B cell (primary cell): ENCODE data around the gene CMTM7. TPM values are rescaled to one million over a fixed set of nuclear protein-coding genes. Genes with fewer than 3 reads are reported as not detected.

Experiments used
- ATAC-seq: fragments of 200-7000 bp; cut with Tn5 transposase; one replicate; pipeline ENCODE4 v1.10.0; 2021; ENCODE audit warnings: low read depth, mild to moderate bottlenecking, moderate number of reproducible peaks, moderate library complexity
- CTCF ChIA-PET: fragments of 350-600 bp; sonication (Branson Sonifier 250); formaldehyde crosslinking; loops from one replicate; lab custom pipeline; 2021; ENCODE audit warnings: antibody characterized with exemption, inconsistent platforms; lab: Charles Lee
- POLR2A ChIA-PET: fragments of 350-600 bp; sonication (Branson Sonifier 250); formaldehyde crosslinking; loops from one replicate; lab custom pipeline; 2021; ENCODE audit warnings: antibody characterized with exemption; lab: Charles Lee
- DNase-seq: peaks from one replicate; pipeline ENCODE4 v3.0.0; 2013
- H2AFZ ChIP-seq: 2 replicates; pipeline ENCODE4 v1.6.1; 2012; ENCODE audit warnings: mild to moderate bottlenecking, low read depth, low read length; ENCODE audit not compliant: insufficient read depth, poor library complexity, severe bottlenecking
- H3K27ac ChIP-seq, 2 donors: 1 replicate in 1 of 2; 2 replicates in 1 of 2; pipeline ENCODE4 v1.5.1; 2012 to 2013; ENCODE audit warnings: low read length in 2 of 2, mild to moderate bottlenecking in 2 of 2, moderate library complexity in 1 of 2
- H3K27me3 ChIP-seq, 4 experiments: fragments of 200-600 bp in 1 of 4; sonication (generic) in 1 of 4; replicated peaks in 1 of 4; 1 replicate in 2 of 4; 2 replicates in 2 of 4; pipeline versions ENCODE4 v1.6.1 to v1.7.0; 2013 to 2016; ENCODE audit warnings: low read length in 3 of 4, mild to moderate bottlenecking in 2 of 4, mixed read lengths in 1 of 4, moderate library complexity in 1 of 4; ENCODE audit not compliant: insufficient read depth in 4 of 4, control insufficient read depth in 3 of 4; ENCODE audit errors: control extremely low read depth in 1 of 4
- H3K36me3 ChIP-seq, 2 experiments: replicated peaks in 1 of 2; 1 replicate in 1 of 2; 2 replicates in 1 of 2; pipeline versions ENCODE4 v1.6.1 to v1.7.1; 2013; ENCODE audit warnings: low read length in 1 of 2; ENCODE audit not compliant: insufficient read depth in 2 of 2, control insufficient read depth in 1 of 2; ENCODE audit errors: control extremely low read depth in 1 of 2, extremely low read depth in 1 of 2
- H3K4me1 ChIP-seq, 2 donors: fragments of 200-600 bp in 1 of 2; sonication (generic) in 1 of 2; 1 replicate in 1 of 2; 2 replicates in 1 of 2; pipeline versions ENCODE4 v1.5.1 to v1.6.1; 2013 to 2017; ENCODE audit warnings: low read length in 2 of 2; ENCODE audit not compliant: control insufficient read depth in 2 of 2, insufficient read depth in 2 of 2
- H3K4me2 ChIP-seq: replicated peaks from 2 replicates; pipeline ENCODE3; 2012; ENCODE audit warnings: mild to moderate bottlenecking, low read depth, low read length; ENCODE audit not compliant: poor library complexity, severe bottlenecking
- H3K4me3 ChIP-seq, 5 experiments: fragments of 200-600 bp in 1 of 5; sonication (generic) in 1 of 5; 1 replicate in 3 of 5; 2 replicates in 2 of 5; pipeline versions ENCODE4 v1.5.1 to v1.7.0; 2011 to 2016; ENCODE audit warnings: low read length in 4 of 5, mild to moderate bottlenecking in 4 of 5, low read depth in 2 of 5, control low read depth in 1 of 5, moderate library complexity in 1 of 5; ENCODE audit not compliant: insufficient read depth in 1 of 5; ENCODE audit errors: control extremely low read depth in 1 of 5, extremely low read depth in 1 of 5
- H3K79me2 ChIP-seq: fragments of 200-600 bp; sonication (generic); one replicate; pipeline ENCODE4 v1.6.0; 2016; ENCODE audit warnings: low read length; ENCODE audit not compliant: control insufficient read depth, insufficient read depth
- H3K9ac ChIP-seq: fragments of 200-600 bp; sonication (generic); 2 replicates; pipeline ENCODE4 v1.6.1; 2017; ENCODE audit warnings: mild to moderate bottlenecking, low read length, moderate library complexity
- H3K9me3 ChIP-seq, 3 donors: one replicate each; pipeline versions ENCODE4 v1.6.1 to v1.7.1; 2013; ENCODE audit warnings: low read length in 2 of 3; ENCODE audit not compliant: control insufficient read depth in 2 of 3, insufficient read depth in 1 of 3; ENCODE audit errors: control extremely low read depth in 1 of 3
- H4K20me1 ChIP-seq: 2 replicates; pipeline ENCODE4 v1.6.0; 2012; ENCODE audit warnings: mild to moderate bottlenecking, low read length; ENCODE audit not compliant: insufficient read depth, control insufficient read depth, poor library complexity, severe bottlenecking
- H3K27ac Mint-ChIP-seq: one replicate; pipeline ENCODE4 v1.8.0; 2021; ENCODE audit warnings: mixed read lengths
- H3K27me3 Mint-ChIP-seq: one replicate; pipeline ENCODE4 v1.8.0; 2021; ENCODE audit warnings: mixed read lengths
- H3K4me1 Mint-ChIP-seq: one replicate; pipeline ENCODE4 v1.8.0; 2021; ENCODE audit warnings: mixed read lengths
- H3K4me3 Mint-ChIP-seq: one replicate; pipeline ENCODE4 v1.8.0; 2021; ENCODE audit warnings: mixed read lengths
- H3K9me3 Mint-ChIP-seq: one replicate; pipeline ENCODE4 v1.8.0; 2022; ENCODE audit warnings: mixed read lengths; ENCODE audit not compliant: insufficient read depth
- EZH2 ChIP-seq: IDR thresholded peaks from 2 replicates; pipeline ENCODE4 v1.6.1; 2012; ENCODE audit warnings: borderline replicate concordance, low read depth, mild to moderate bottlenecking, moderate library complexity, low read length; ENCODE audit not compliant: insufficient read depth, poor library complexity, severe bottlenecking
- WGBS: methylation state at CpG from one replicate; pipeline ENCODE4 v1.1.5; 2013; ENCODE audit warnings: missing lambda C conversion rate; ENCODE audit not compliant: insufficient coverage; 5-methylcytosine and 5-hydroxymethylcytosine counted together
- intact Hi-C: fragments of 100-400 bp; cut with micrococcal nuclease; formaldehyde crosslinking; loops from one replicate; pipeline ENCODE4 v1.10.0; 2022
- polyA plus RNA-seq: library from polyadenylated mRNA; depleted of rRNA; stranded (reverse); fragments of >200 nt; gene quantifications from 2 replicates; pipeline ENCODE4 v1.2.3, GENCODE V29; 2012
- total RNA-seq, 2 donors: library from RNA; stranded (reverse); fragments of 120-200 nt in 1 of 2; gene quantifications; 1 replicate in 1 of 2; 2 replicates in 1 of 2; pipeline versions ENCODE4 v1.2.3 to v1.2.4, GENCODE V29; 2013 to 2022
- TF ChIP-seq, protein P1 (sequence below): fragments of 200-600 bp; IDR thresholded peaks from one replicate; pipeline ENCODE4 v1.8.0; 2022; ENCODE audit warnings: antibody characterized with exemption, mild to moderate bottlenecking

Gene CMTM7
- total and polyA plus RNA-seq, 2 donors (not counting 1 experiment from before 2014, with no cell fraction given), result 71.5 to 76.1 TPM

DNA sequence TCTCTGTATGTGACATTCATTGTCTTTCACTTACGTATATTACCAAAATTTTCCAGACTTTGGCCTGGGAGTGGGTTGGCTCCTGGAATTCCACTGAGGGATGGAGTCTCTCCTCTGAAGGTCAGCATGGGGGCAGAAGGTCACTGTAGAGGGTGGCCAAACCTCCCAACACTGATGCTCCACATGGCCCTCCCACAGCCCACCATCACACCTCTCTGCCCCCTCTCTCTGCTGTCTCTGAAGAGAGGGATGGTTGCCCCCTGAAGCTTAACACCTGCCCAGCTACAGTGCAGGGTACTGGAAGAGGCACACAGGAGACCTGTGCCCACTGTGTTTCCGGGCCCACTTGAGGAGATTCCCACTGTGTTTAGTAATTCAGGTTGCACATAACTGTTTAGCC is 58.8 kb downstream of the CMTM7 start:
- DNase-seq, result no peak
- peaks cover 3 to 60% of the 10 kb centered on the region in 2 experiments for H3K36me3 ChIP-seq
- H3K27me3 ChIP-seq, result no peaks in the 10 kb centered on the region
- WGBS, result no CpG with 5 or more reads among the region's 2 CpGs
- no peak overlapping the region for H3K27ac ChIP-seq
- POLR2A ChIA-PET, result no interaction called here
- H3K9ac ChIP-seq, result no peak overlapping the region
- CTCF ChIA-PET, result interaction anchor here (1.1 to 4.9 kb wide), 4 partner anchors 10 to 60 kb away, joined by 4 to 32 read pairs (median 8); no protein-coding TSS in a partner anchor
- intact Hi-C loops, result no loop called here
- no peaks in the 10 kb centered on the region for H3K9me3 ChIP-seq
- no peak for ATAC-seq
- no peaks in the 10 kb centered on the region for H3K9me3 Mint-ChIP-seq
- H3K4me2 ChIP-seq, result no peak overlapping the region
- H3K27ac Mint-ChIP-seq, result peak overlapping the region; percentile 37
- peaks cover 96% of the 10 kb centered on the region for H3K79me2 ChIP-seq
- H3K4me3 ChIP-seq, result no peak overlapping the region
- no peaks in the 10 kb centered on the region for H3K27me3 Mint-ChIP-seq
- peaks cover 17 to 25% of the 10 kb centered on the region in 2 donors for H3K4me1 ChIP-seq
- H3K4me1 Mint-ChIP-seq, result peaks cover 45% of the 10 kb centered on the region
- TF ChIP-seq, protein P1, sequence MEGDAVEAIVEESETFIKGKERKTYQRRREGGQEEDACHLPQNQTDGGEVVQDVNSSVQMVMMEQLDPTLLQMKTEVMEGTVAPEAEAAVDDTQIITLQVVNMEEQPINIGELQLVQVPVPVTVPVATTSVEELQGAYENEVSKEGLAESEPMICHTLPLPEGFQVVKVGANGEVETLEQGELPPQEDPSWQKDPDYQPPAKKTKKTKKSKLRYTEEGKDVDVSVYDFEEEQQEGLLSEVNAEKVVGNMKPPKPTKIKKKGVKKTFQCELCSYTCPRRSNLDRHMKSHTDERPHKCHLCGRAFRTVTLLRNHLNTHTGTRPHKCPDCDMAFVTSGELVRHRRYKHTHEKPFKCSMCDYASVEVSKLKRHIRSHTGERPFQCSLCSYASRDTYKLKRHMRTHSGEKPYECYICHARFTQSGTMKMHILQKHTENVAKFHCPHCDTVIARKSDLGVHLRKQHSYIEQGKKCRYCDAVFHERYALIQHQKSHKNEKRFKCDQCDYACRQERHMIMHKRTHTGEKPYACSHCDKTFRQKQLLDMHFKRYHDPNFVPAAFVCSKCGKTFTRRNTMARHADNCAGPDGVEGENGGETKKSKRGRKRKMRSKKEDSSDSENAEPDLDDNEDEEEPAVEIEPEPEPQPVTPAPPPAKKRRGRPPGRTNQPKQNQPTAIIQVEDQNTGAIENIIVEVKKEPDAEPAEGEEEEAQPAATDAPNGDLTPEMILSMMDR, result no peak
- TF ChIP-seq EZH2, result no peak
- H4K20me1 ChIP-seq, result no peaks in the 10 kb centered on the region
- no peak overlapping the region for H3K4me3 Mint-ChIP-seq
- H2AFZ ChIP-seq, result no peak overlapping the region

DNA sequence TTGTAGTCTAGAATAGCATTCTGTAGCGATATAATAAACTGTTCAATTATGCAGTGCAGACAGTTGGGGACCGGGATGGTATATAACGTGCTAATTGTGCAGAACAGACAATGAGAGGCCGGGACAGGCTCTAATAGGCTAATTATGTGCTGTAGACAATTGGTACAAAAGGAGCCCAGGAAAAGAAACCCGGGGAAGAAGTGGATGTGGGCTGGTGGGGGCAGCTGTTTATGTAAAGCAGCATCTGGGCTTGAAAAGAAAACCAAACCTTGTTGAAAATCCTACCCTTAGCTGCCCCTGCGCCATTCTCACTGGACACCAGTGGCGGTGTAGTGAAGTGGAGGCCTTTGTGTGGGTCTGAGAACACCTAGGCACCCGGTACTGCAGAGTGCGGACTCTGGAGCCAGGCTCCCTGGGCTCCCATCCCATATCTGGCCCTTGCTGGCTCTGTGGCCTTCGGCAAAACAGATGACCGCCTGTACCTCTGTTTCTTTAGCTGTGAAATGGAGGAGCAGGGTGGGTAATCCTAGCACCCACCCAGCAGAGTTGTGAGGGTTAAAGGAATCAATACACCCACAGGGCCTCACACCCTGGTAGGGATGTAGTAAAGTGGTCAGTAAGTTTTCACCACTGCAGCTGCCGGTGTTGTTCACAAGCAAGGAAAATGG is 59.5 kb downstream of the CMTM7 start:
- no peak overlapping the region for H3K4me3 Mint-ChIP-seq
- intact Hi-C loops, result no loop called here
- no peak overlapping the region for H3K27ac Mint-ChIP-seq
- no peak for TF ChIP-seq EZH2
- TF ChIP-seq, protein P1, result no peak
- ChIA-PET POLR2A (no interaction called here), CTCF (interaction anchor here (0.9 to 4.9 kb wide), 5 partner anchors 11 to 61 kb away, joined by 3 to 32 read pairs (median 5); no protein-coding TSS in a partner anchor)
- H3K4me1 Mint-ChIP-seq, result peaks cover 49% of the 10 kb centered on the region
- Histone ChIP-seq H3K9ac (no peak overlapping the region), H3K36me3 (peaks cover 3 to 60% of the 10 kb centered on the region in 2 experiments), H3K27ac (no peak overlapping the region), H2AFZ (no peak overlapping the region), H3K27me3 (no peaks in the 10 kb centered on the region), H4K20me1 (no peaks in the 10 kb centered on the region), H3K4me1 (peaks cover 21 to 32% of the 10 kb centered on the region in 2 donors), H3K9me3 (no peaks in the 10 kb centered on the region), H3K4me3 (no peak overlapping the region), H3K79me2 (peaks cover 92% of the 10 kb centered on the region), H3K4me2 (no peak overlapping the region)
- WGBS, result 97% methylated on average over 8 of the region's 12 CpGs
- H3K9me3 Mint-ChIP-seq, result no peaks in the 10 kb centered on the region
- ATAC-seq (no peak), DNase-seq (no peak)
- H3K27me3 Mint-ChIP-seq, result no peaks in the 10 kb centered on the region
